Omental fat pad (tissue), 4 donors: ENCODE results near the gene ALAS2. TPM values are rescaled to one million over a fixed set of nuclear protein-coding genes. Genes with fewer than 3 reads are reported as not detected.
"Not testable (repeated sequence)": the region's sequence is repeated elsewhere in the genome, so short reads cannot be mapped to it uniquely, and the experiment has no call there.

Source experiments
- ATAC-seq: fragments of 150-250 bp; one replicate; pipeline ENCODE4 v1.9.1; 2016; ENCODE audit warnings: mild to moderate bottlenecking, moderate library complexity; ENCODE audit not compliant: low FRiP score
- DNase-seq: peaks from one replicate; pipeline ENCODE4 v3.0.0-alpha.2; 2019; ENCODE audit warnings: low spot score
- CTCF ChIP-seq, 3 donors: fragments of 450-650 bp; IDR thresholded peaks; one replicate each; pipeline ENCODE4 v1.5.1; 2016 to 2017; ENCODE audit warnings: antibody characterized with exemption in 3 of 3, mild to moderate bottlenecking in 3 of 3, moderate library complexity in 2 of 3
- total RNA-seq, 4 donors: library from RNA; depleted of rRNA; stranded (reverse); fragments of >200 nt; gene quantifications; one replicate each; pipeline ENCODE4 v1.1.0, GENCODE V29; 2016

Gene ALAS2
- 1 to 10 TPM in 3 of 4 donors, under 1 TPM in 1; 0.74 to 4.6 (median 1.2) TPM for total RNA-seq

GRCh38 chrX:55030271-55031205 is at the start of gene ALAS2:
TSS of gene ALAS2 (minus strand) at chrX:55030977. CDS start at chrX:55026000, 4,977 bp downstream.
- no peak for DNase-seq
- TF ChIP-seq CTCF (IDR thresholded peaks at IDR 0.05), result no peak
- no peak for ATAC-seq

GRCh38 chrX:55074851-55075467 is 44.2 kb upstream of the ALAS2 start, which contains the start of gene PAGE2B:
TSS of gene PAGE2B (plus strand) at chrX:55075030. CDS start at chrX:55076042, 1,012 bp downstream.
- no peak for TF ChIP-seq CTCF (IDR thresholded peaks at IDR 0.05)
- ATAC-seq (no peak), DNase-seq (no peak)

- TF ChIP-seq CTCF (IDR thresholded peaks at IDR 0.05), result no peak
- DNase-seq (no peak), ATAC-seq (no peak)
Observed at GRCh38 chrX:55072286-55072685, 41.5 kb upstream of the ALAS2 start.

- not testable (repeated sequence) for ATAC-seq, DNase-seq
Observed at GRCh38 chrX:55067180-55067579, 36.4 kb upstream of the ALAS2 start.

GRCh38 chrX:55057675-55058249 is 27.0 kb upstream of the ALAS2 start:
- DNase-seq (no peak), ATAC-seq (no peak)
- no peak for TF ChIP-seq CTCF (IDR thresholded peaks at IDR 0.05)

- no peak for ATAC-seq
- no peak for TF ChIP-seq CTCF (IDR thresholded peaks at IDR 0.05)
- DNase-seq, result no peak
Observed at GRCh38 chrX:55056820-55057674, 26.3 kb upstream of the ALAS2 start.

GRCh38 chrX:55050599-55050998 is 19.8 kb upstream of the ALAS2 start:
- not testable (repeated sequence) for DNase-seq, ATAC-seq
